Ureter (tissue), 1 donor: ENCODE data around the gene TOP1. TPM values are rescaled to one million over a fixed set of nuclear protein-coding genes. Genes with fewer than 3 reads are reported as not detected.
"Not testable (repeated sequence)": the region's sequence is repeated elsewhere in the genome, so short reads cannot be mapped to it uniquely, and the experiment has no call there.

ENCODE experiments used
- DNase-seq: peaks from one replicate; pipeline ENCODE4 v3.0.0-alpha.2; 2020; ENCODE audit warnings: low spot score
- total RNA-seq: library from RNA; stranded (reverse); gene quantifications from one replicate; pipeline ENCODE4 v1.2.4, GENCODE V29; 2023
- donor health status: DM: yes; HTN: yes; CAD: no.

Gene TOP1
- total RNA-seq, 1 donor from 2014 or later = 54.5 TPM

GRCh38 chr20:41003936-41004294 is 24.7 kb upstream of the TOP1 start:
- not testable (repeated sequence) for DNase-seq

GRCh38 chr20:41004531-41005360 is 23.9 kb upstream of the TOP1 start:
- DNase-seq = no peak

- DNase-seq = peak; percentile 90
Measured at GRCh38 chr20:41005361-41005729, 23.3 kb upstream of the TOP1 start.

- no peak for DNase-seq
Measured at GRCh38 chr20:41006126-41006935, 22.3 kb upstream of the TOP1 start.

GRCh38 chr20:41006936-41007474 is 21.6 kb upstream of the TOP1 start:
- no peak for DNase-seq

GRCh38 chr20:41007481-41007880 is 21.1 kb upstream of the TOP1 start:
- no peak for DNase-seq

- no peak for DNase-seq
Measured at GRCh38 chr20:41009946-41010345, 18.7 kb upstream of the TOP1 start.

GRCh38 chr20:41011551-41012067 is 17.0 kb upstream of the TOP1 start:
- DNase-seq = no peak

GRCh38 chr20:41014561-41015088 is 14.0 kb upstream of the TOP1 start:
- no peak for DNase-seq

- DNase-seq = no peak
Measured at GRCh38 chr20:41017448-41018042, 11.1 kb upstream of the TOP1 start.

GRCh38 chr20:41018153-41018552 is 10.5 kb upstream of the TOP1 start:
- DNase-seq = no peak

GRCh38 chr20:41023549-41023948 is 5.1 kb upstream of the TOP1 start:
- DNase-seq = no peak

GRCh38 chr20:41027366-41027765 is 1.3 kb upstream of the TOP1 start:
- DNase-seq = no peak

GRCh38 chr20:41027872-41028358 is 707 bp upstream of the TOP1 start:
- no peak for DNase-seq

GRCh38 chr20:41029150-41029901 is 704 bp downstream of the TOP1 start:
- DNase-seq = peak; percentile 43

GRCh38 chr20:41030061-41030460 is 1.4 kb downstream of the TOP1 start:
- DNase-seq = no peak

- DNase-seq = no peak
Measured at GRCh38 chr20:41030531-41031242, 2.1 kb downstream of the TOP1 start.

- no peak for DNase-seq
Measured at GRCh38 chr20:41031243-41031619, 2.6 kb downstream of the TOP1 start.

- DNase-seq = no peak
Measured at GRCh38 chr20:41032271-41032670, 3.6 kb downstream of the TOP1 start.

- no peak for DNase-seq
Measured at GRCh38 chr20:41034239-41034638, 5.6 kb downstream of the TOP1 start.
